Stomach (tissue), 4 donors: ENCODE results near the gene ATG13.

Experiments used
- POLR2A ChIP-seq, 4 donors: fragments of 450-650 bp; IDR thresholded peaks; one replicate each; pipeline ENCODE4 v1.6.1; 2016; ENCODE audit warnings: antibody characterized with exemption in 4 of 4, control low read depth in 2 of 4, mild to moderate bottlenecking in 1 of 4, moderate library complexity in 1 of 4
- TF ChIP-seq, protein P1 (sequence below), 7 experiments: fragments of 450-650 bp in 4 of 7; fragments of 200-600 bp in 3 of 7; sonication (generic) in 3 of 7; IDR thresholded peaks; one replicate each; pipeline ENCODE4 v1.5.1; 2016 to 2019; ENCODE audit warnings: antibody characterized with exemption in 7 of 7, control low read depth in 2 of 7, mild to moderate bottlenecking in 1 of 7

DNA sequence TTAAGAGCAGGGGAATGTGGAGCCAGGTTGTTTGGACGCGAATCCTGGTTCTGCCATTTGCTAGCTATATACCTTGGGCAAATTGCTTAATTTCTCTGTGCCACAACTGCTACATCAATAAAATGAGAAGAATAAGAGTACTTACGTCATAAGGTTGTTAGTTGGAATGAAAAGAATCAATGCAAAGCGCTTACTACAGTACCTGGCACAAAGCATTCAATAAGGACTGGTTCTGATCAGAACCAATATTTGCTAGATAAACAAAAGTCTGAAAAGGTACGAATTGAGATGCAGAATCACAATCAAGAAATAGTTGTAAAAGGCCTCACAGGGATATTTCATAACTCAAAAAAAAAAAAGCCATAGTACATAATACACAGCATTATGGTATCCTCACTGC is 34.8 kb upstream of the ATG13 start:
- TF ChIP-seq, protein P1, sequence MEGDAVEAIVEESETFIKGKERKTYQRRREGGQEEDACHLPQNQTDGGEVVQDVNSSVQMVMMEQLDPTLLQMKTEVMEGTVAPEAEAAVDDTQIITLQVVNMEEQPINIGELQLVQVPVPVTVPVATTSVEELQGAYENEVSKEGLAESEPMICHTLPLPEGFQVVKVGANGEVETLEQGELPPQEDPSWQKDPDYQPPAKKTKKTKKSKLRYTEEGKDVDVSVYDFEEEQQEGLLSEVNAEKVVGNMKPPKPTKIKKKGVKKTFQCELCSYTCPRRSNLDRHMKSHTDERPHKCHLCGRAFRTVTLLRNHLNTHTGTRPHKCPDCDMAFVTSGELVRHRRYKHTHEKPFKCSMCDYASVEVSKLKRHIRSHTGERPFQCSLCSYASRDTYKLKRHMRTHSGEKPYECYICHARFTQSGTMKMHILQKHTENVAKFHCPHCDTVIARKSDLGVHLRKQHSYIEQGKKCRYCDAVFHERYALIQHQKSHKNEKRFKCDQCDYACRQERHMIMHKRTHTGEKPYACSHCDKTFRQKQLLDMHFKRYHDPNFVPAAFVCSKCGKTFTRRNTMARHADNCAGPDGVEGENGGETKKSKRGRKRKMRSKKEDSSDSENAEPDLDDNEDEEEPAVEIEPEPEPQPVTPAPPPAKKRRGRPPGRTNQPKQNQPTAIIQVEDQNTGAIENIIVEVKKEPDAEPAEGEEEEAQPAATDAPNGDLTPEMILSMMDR (IDR thresholded peaks at IDR 0.05), result no peak
- TF ChIP-seq POLR2A (IDR thresholded peaks at IDR 0.05), result no peak
